MCF 10A (cell line): Measurements from ENCODE around the gene RUBCNL. TPM values are rescaled to one million over a fixed set of nuclear protein-coding genes. Genes with fewer than 3 reads are reported as not detected.

Experiments
- total RNA-seq: library from RNA; stranded (reverse); gene quantifications from 2 replicates; pipeline ENCODE4 v1.2.3, GENCODE V29; 2022

The RUBCNL gene
- total RNA-seq, 1 experiment from 2014 or later: 0.37 TPM

Other genes starting within 250 kb of the RUBCNL start
- gene LCP1, start 205.1 kb downstream of the RUBCNL start, total RNA-seq: 0.88 and 0.89 TPM in 2 replicates
- gene LRRC63, start 175.3 kb downstream of the RUBCNL start, total RNA-seq: not detected in 2 replicates
- gene LRCH1, start 165.9 kb upstream of the RUBCNL start, total RNA-seq: 15.4 and 16.5 TPM in 2 replicates